K562 (cell line): ENCODE data around the gene NFRKB. TPM values are rescaled to one million over a fixed set of nuclear protein-coding genes. Genes with fewer than 3 reads are reported as not detected.
A peak's percentile ranks its signal among the peaks of the same experiment; 100 is the strongest.

Experiments
- CEBPG ChIP-seq, 3 experiments: fragments of 200-800 bp in 1 of 3; sonication (Bioruptor generic) in 1 of 3; sonication (generic) in 1 of 3; formaldehyde crosslinking in 1 of 3; IDR thresholded peaks in 2 of 3; conservative IDR thresholded peaks in 1 of 3; 2 replicates each; pipeline versions ENCODE4 v1.6.1 to v1.8.0; 2016 to 2022; ENCODE audit warnings: missing compliant biosample characterization in 2 of 3, missing genetic modification characterization in 2 of 3, mild to moderate bottlenecking in 1 of 3, missing genetic modification reagents in 1 of 3
- LEF1 ChIP-seq: fragments of 450-650 bp; IDR thresholded peaks from 2 replicates; pipeline ENCODE4 v1.6.1; 2016; ENCODE audit warnings: mild to moderate bottlenecking
- MEF2A ChIP-seq: IDR thresholded peaks from 2 replicates; pipeline ENCODE4 v1.6.1; 2011; ENCODE audit warnings: low read depth, mild to moderate bottlenecking, low read length, moderate library complexity; ENCODE audit not compliant: control insufficient read depth
- POLR2G ChIP-seq: fragments of 200-400 bp; formaldehyde crosslinking; IDR thresholded peaks from 2 replicates; pipeline ENCODE4 v1.6.1; 2017; ENCODE audit warnings: low read depth, mild to moderate bottlenecking, antibody characterized with exemption, low read length, moderate library complexity
- RAD51 ChIP-seq: fragments of 450-650 bp; IDR thresholded peaks from 2 replicates; pipeline ENCODE4 v1.7.1; 2016; ENCODE audit warnings: low read depth, mild to moderate bottlenecking, borderline replicate concordance
- SIX5 ChIP-seq, 2 experiments: IDR thresholded peaks; 2 replicates each; pipeline ENCODE4 v1.6.1; 2011; ENCODE audit warnings: low read length in 2 of 2, borderline replicate concordance in 1 of 2, low read depth in 1 of 2, mild to moderate bottlenecking in 1 of 2, moderate library complexity in 1 of 2; ENCODE audit not compliant: insufficient read depth in 1 of 2
- TGIF2 ChIP-seq: sonication (generic); formaldehyde crosslinking; IDR thresholded peaks from 2 replicates; pipeline ENCODE4 v1.8.1; 2022; ENCODE audit warnings: mild to moderate bottlenecking, missing genetic modification reagents, moderate library complexity
- ZNF282 ChIP-seq: sonication (generic); formaldehyde crosslinking; IDR thresholded peaks from 2 replicates; pipeline ENCODE4 v1.8.1; 2023; ENCODE audit warnings: missing genetic modification reagents
- ZNF445 ChIP-seq: fragments of 250-450 bp; sonication (Bioruptor Pico); IDR thresholded peaks from 2 replicates; pipeline ENCODE4 v1.4.0; 2020; ENCODE audit warnings: low read depth, mild to moderate bottlenecking, moderate library complexity
- ZNF76 ChIP-seq: fragments of 250-450 bp; sonication (Bioruptor Pico); IDR thresholded peaks from 2 replicates; pipeline ENCODE4 v1.4.0; 2020; ENCODE audit warnings: mild to moderate bottlenecking, moderate library complexity, borderline replicate concordance
- ZNF778 ChIP-seq: fragments of 450-650 bp; formaldehyde crosslinking; IDR thresholded peaks from 2 replicates; pipeline ENCODE4 v1.4.0; 2020; ENCODE audit warnings: mild to moderate bottlenecking, moderate library complexity
- polyA plus RNA-seq, 8 experiments: library from polyadenylated mRNA; depleted of rRNA in 4 of 8; stranded (reverse) in 5 of 8; unstranded in 3 of 8; fragments of >200 nt; fragmentation: Nextera tagmentation in 2 of 8; fragmentation: Illumina TruSeq in 1 of 8; extraction: Ambion mirVana in 2 of 8; extraction: Trizol in 1 of 8; gene quantifications; 2 replicates each; pipeline versions ENCODE4 v1.2.1 to v1.2.3, GENCODE V29; 2011 to 2014; ENCODE audit warnings: inconsistent platforms in 1 of 8, missing spikeins in 1 of 8
- total RNA-seq, 7 experiments: library from RNA; depleted of rRNA in 6 of 7; stranded (reverse); fragments of >200 nt in 6 of 7; fragmentation: Illumina TruSeq in 2 of 7; extraction: Trizol in 2 of 7; gene quantifications; 2 replicates each; pipeline versions ENCODE4 v1.2.1 to v1.2.3, GENCODE V29; 2011 to 2021; ENCODE audit warnings: low replicate concordance in 1 of 7
- TF ChIP-seq, protein P1 (sequence below), 2 experiments: fragments of 450-650 bp; conservative IDR thresholded peaks; 2 replicates each; pipeline ENCODE4 v1.6.1; 2017; ENCODE audit warnings: mild to moderate bottlenecking in 2 of 2, moderate library complexity in 2 of 2
- TF ChIP-seq, protein P2 (sequence below): fragments of 450-650 bp; IDR thresholded peaks from 2 replicates; pipeline ENCODE4 v1.6.1; 2016
- TF ChIP-seq, protein P3 (sequence below): fragments of 150-350 bp; IDR thresholded peaks from 2 replicates; pipeline ENCODE4 v1.6.1; 2014; ENCODE audit warnings: low read depth, mild to moderate bottlenecking, low read length, borderline replicate concordance

The NFRKB gene
- total and polyA plus RNA-seq, 9 of the 15 experiments (the other 6 are each of a cell fraction or from before 2014, with no cell fraction given), result 7.1 to 42.6 (median 23.9) TPM

DNA sequence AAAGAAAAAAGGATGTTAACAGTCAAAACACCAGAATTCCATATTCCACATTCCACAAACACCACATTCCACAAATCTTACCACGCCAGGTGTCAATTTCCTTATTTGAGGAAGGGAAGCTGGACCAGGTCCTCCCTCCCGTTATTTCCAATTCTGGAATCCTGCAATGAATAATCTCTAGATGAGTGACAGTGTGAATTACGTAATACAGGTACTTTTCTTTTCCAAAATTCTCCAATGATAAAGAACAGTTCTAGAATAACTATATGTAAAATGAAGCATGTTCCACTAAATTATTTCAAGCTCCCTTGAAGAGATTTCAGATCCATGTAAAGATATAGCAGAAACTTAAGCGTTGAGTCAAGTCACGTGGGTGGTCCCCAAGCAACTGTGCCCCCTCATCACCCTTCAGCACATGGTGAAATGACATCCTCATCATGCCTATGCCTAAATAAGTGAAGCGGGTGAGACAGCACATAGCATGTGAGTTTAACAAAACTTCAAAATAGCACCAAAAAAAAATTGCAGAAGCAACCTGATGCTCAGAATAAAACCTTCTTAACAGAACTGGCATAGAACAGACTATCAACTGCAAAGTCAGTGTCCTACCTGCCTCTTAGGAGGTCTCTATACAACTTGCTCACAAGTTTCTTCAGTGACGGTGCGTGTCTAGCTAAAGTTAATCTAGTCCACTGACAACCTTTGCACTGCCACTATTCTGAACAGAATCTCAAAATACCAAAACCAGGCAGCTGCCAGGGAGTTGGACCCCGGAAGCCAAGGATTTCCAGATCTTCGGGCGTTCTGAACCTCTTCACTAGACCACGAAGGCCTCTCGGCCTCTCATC is 876 bp downstream of the NFRKB start (continued):
- TF ChIP-seq, protein P1, sequence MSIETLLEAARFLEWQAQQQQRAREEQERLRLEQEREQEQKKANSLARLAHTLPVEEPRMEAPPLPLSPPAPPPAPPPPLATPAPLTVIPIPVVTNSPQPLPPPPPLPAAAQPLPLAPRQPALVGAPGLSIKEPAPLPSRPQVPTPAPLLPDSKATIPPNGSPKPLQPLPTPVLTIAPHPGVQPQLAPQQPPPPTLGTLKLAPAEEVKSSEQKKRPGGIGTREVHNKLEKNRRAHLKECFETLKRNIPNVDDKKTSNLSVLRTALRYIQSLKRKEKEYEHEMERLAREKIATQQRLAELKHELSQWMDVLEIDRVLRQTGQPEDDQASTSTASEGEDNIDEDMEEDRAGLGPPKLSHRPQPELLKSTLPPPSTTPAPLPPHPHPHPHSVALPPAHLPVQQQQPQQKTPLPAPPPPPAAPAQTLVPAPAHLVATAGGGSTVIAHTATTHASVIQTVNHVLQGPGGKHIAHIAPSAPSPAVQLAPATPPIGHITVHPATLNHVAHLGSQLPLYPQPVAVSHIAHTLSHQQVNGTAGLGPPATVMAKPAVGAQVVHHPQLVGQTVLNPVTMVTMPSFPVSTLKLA (conservative IDR thresholded peaks at IDR 0.05), result no peak
- TF ChIP-seq, protein P2, sequence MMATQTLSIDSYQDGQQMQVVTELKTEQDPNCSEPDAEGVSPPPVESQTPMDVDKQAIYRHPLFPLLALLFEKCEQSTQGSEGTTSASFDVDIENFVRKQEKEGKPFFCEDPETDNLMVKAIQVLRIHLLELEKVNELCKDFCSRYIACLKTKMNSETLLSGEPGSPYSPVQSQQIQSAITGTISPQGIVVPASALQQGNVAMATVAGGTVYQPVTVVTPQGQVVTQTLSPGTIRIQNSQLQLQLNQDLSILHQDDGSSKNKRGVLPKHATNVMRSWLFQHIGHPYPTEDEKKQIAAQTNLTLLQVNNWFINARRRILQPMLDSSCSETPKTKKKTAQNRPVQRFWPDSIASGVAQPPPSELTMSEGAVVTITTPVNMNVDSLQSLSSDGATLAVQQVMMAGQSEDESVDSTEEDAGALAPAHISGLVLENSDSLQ, result peak; percentile 47; the same call in 1 of the 2 replicates
- TF ChIP-seq ZNF778 (no peak), ZNF445 (CRISPR knock-in tag) (no peak), ZNF76 (no peak), LEF1 (no peak), ZNF282 (CRISPR knock-in tag) (no peak), RAD51 (peak; percentile 37; the same call in 1 of the 2 replicates), SIX5 (IDR thresholded peaks at IDR 0.05; ENCODE audit: borderline replicate concordance in 1 of 2, insufficient read depth in 1 of 2, low read depth in 1 of 2, low read length in 2 of 2) (no peak), MEF2A (no peak), POLR2G (no peak), CEBPG (CRISPR knock-in tag; IDR thresholded peaks at IDR 0.05) (no peak), CEBPG (tag; conservative IDR thresholded peaks at IDR 0.05 in 1 of 2, IDR thresholded peaks at IDR 0.05 in 1 of 2) (peak; percentile 19 to 51; a peak in 1 of 4 replicates), TGIF2 (CRISPR knock-in tag) (no peak)
- TF ChIP-seq, protein P3, sequence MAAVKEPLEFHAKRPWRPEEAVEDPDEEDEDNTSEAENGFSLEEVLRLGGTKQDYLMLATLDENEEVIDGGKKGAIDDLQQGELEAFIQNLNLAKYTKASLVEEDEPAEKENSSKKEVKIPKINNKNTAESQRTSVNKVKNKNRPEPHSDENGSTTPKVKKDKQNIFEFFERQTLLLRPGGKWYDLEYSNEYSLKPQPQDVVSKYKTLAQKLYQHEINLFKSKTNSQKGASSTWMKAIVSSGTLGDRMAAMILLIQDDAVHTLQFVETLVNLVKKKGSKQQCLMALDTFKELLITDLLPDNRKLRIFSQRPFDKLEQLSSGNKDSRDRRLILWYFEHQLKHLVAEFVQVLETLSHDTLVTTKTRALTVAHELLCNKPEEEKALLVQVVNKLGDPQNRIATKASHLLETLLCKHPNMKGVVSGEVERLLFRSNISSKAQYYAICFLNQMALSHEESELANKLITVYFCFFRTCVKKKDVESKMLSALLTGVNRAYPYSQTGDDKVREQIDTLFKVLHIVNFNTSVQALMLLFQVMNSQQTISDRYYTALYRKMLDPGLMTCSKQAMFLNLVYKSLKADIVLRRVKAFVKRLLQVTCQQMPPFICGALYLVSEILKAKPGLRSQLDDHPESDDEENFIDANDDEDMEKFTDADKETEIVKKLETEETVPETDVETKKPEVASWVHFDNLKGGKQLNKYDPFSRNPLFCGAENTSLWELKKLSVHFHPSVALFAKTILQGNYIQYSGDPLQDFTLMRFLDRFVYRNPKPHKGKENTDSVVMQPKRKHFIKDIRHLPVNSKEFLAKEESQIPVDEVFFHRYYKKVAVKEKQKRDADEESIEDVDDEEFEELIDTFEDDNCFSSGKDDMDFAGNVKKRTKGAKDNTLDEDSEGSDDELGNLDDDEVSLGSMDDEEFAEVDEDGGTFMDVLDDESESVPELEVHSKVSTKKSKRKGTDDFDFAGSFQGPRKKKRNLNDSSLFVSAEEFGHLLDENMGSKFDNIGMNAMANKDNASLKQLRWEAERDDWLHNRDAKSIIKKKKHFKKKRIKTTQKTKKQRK, result no peak
